OCI-LY1 (cell line): ENCODE measurements around the gene NOD2.

Experiments used
- H2AFZ ChIP-seq: fragments of 200-600 bp; sonication (generic), shearing (Covaris generic); 2 replicates; pipeline ENCODE4 v1.6.0; 2014; ENCODE audit warnings: antibody characterized with exemption, mild to moderate bottlenecking, low read length
- H3F3A ChIP-seq: fragments of 200-600 bp; sonication (generic), shearing (Covaris generic); 2 replicates; pipeline ENCODE4 v1.6.0; 2014; ENCODE audit warnings: mild to moderate bottlenecking, antibody characterized with exemption, low read length, moderate library complexity; ENCODE audit not compliant: insufficient read depth
- H3K27ac ChIP-seq: fragments of 200-600 bp; sonication (generic); 2 replicates; pipeline ENCODE4 v1.5.1; 2014; ENCODE audit warnings: low read length, mixed run types, mild to moderate bottlenecking, low read depth; ENCODE audit not compliant: poor library complexity, severe bottlenecking
- H3K27me3 ChIP-seq: fragments of 200-600 bp; sonication (generic); 2 replicates; pipeline ENCODE4 v1.6.0; 2014; ENCODE audit warnings: antibody characterized with exemption, mild to moderate bottlenecking, low read length, moderate library complexity; ENCODE audit not compliant: insufficient read depth
- H3K36me3 ChIP-seq: fragments of 200-600 bp; sonication (generic); 2 replicates; pipeline ENCODE4 v1.6.1; 2014; ENCODE audit warnings: mild to moderate bottlenecking, antibody characterized with exemption, low read length, moderate library complexity, mixed read lengths; ENCODE audit not compliant: insufficient read depth
- H3K4me1 ChIP-seq: fragments of 200-600 bp; sonication (generic); 2 replicates; pipeline ENCODE4 v1.5.1; 2014; ENCODE audit warnings: mild to moderate bottlenecking, low read length, moderate library complexity; ENCODE audit not compliant: insufficient read depth, severe bottlenecking
- H3K4me2 ChIP-seq: fragments of 200-600 bp; sonication (generic), shearing (Covaris generic); 2 replicates; pipeline ENCODE4 v1.6.1; 2014; ENCODE audit warnings: low read length
- H3K4me3 ChIP-seq: fragments of 200-600 bp; sonication (generic); 2 replicates; pipeline ENCODE4 v1.5.1; 2014; ENCODE audit warnings: low read length, low read depth, mild to moderate bottlenecking, mixed read lengths; ENCODE audit not compliant: poor library complexity, severe bottlenecking
- H3K79me2 ChIP-seq: fragments of 200-600 bp; shearing (Covaris generic); 2 replicates; pipeline ENCODE4 v1.6.1; 2016; ENCODE audit warnings: mixed run types, low read length, mixed read lengths; ENCODE audit not compliant: insufficient read depth
- H3K9ac ChIP-seq: fragments of 200-600 bp; sonication (generic), shearing (Covaris generic); 2 replicates; pipeline ENCODE4 v1.6.1; 2014; ENCODE audit warnings: mild to moderate bottlenecking, low read length, mixed read lengths
- H3K9me2 ChIP-seq: fragments of 200-600 bp; sonication (generic), shearing (Covaris generic); 2 replicates; pipeline ENCODE4 v1.6.1; 2014; ENCODE audit warnings: low read depth, mild to moderate bottlenecking, low read length, mixed read lengths
- H3K9me3 ChIP-seq: fragments of 200-600 bp; shearing (Covaris generic); 2 replicates; pipeline ENCODE4 v1.6.1; 2014; ENCODE audit warnings: low read length, mixed read lengths
- H4K20me1 ChIP-seq: fragments of 200-600 bp; sonication (generic), shearing (Covaris generic); 2 replicates; pipeline ENCODE4 v1.6.0; 2016; ENCODE audit warnings: mild to moderate bottlenecking, low read length; ENCODE audit not compliant: insufficient read depth
- CTCF ChIP-seq: fragments of 200-600 bp; sonication (generic), shearing (Covaris generic); IDR thresholded peaks from 2 replicates; pipeline ENCODE4 v1.5.1; 2017; ENCODE audit warnings: mild to moderate bottlenecking, antibody characterized with exemption, low read length, moderate library complexity, mixed read lengths
- EZH2 ChIP-seq: fragments of 200-600 bp; sonication (generic), shearing (Covaris generic); IDR thresholded peaks from 2 replicates; pipeline ENCODE4 v1.8.0; 2017; ENCODE audit warnings: borderline replicate concordance, mixed run types, mild to moderate bottlenecking, antibody characterized with exemption, low read length, moderate library complexity, mixed read lengths

The NOD2 gene

DNA sequence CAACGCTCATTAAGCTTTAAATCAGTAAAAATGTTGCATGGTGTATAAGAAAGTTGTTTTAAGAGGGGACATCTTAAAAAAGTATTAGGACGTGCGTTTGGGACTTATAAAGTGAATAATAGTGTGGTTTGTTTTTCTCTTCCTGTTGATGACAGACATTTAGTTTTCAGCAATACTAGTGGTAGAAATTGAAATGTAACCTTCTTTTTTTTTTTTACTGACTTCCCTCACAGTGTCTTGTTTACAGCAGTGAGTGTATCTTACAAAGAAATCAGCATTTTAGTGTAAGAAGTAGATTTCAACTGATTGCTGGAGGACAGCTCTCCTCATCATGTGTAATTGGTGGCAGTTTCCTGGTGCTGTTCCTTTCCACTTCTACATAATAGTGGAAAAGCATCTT lies 88.1 kb downstream of the NOD2 start:
- H3K4me2 ChIP-seq = no peak overlapping the region
- no peaks in the 10 kb centered on the region for H3K27me3 ChIP-seq
- no peaks in the 10 kb centered on the region for H3K4me1 ChIP-seq
- no peak overlapping the region for H2AFZ ChIP-seq
- no peak overlapping the region for H3K9ac ChIP-seq
- no peaks in the 10 kb centered on the region for H4K20me1 ChIP-seq
- H3K9me3 ChIP-seq = no peaks in the 10 kb centered on the region
- TF ChIP-seq CTCF (no peak), EZH2 (no peak)
- peaks cover 24% of the 10 kb centered on the region; the same call in 1 of the 2 replicates for H3K36me3 ChIP-seq
- no peaks in the 10 kb centered on the region for H3K9me2 ChIP-seq
- no peak overlapping the region for H3K27ac ChIP-seq
- no peaks in the 10 kb centered on the region for H3K79me2 ChIP-seq
- H3K4me3 ChIP-seq = no peak overlapping the region
- H3F3A ChIP-seq = no peaks in the 10 kb centered on the region
